Stimulated activated naive CD8-positive, alpha-beta T cell treated with anti-CD3 and anti-CD28 coated beads, Interleukin-15, amount 100 ng/mL, for 72 hours (primary cell): ENCODE data around the gene RALGPS2.

Experiments used
- ATAC-seq: fragments of 150-1000 bp; cut with Tn5 transposase; 2 replicates; pipeline ENCODE4 v1.10.0; 2021; ENCODE audit warnings: mild to moderate bottlenecking, moderate library complexity
- DNase-seq, 2 donors: peaks; one replicate each; pipeline ENCODE4 v3.0.0; 2021 to 2022
- H3K27ac Mint-ChIP-seq, 2 donors: one replicate each; pipeline ENCODE4 v1.8.0; 2022; ENCODE audit warnings: mild to moderate bottlenecking in 2 of 2, mixed read lengths in 2 of 2, moderate library complexity in 2 of 2
- H3K27me3 Mint-ChIP-seq: one replicate; pipeline ENCODE4 v1.8.0; 2022; ENCODE audit warnings: mixed read lengths
- H3K4me1 Mint-ChIP-seq: one replicate; pipeline ENCODE4 v1.8.0; 2022; ENCODE audit warnings: mild to moderate bottlenecking, mixed read lengths
- H3K4me3 Mint-ChIP-seq, 2 donors: one replicate each; pipeline ENCODE4 v1.8.0; 2022; ENCODE audit warnings: mild to moderate bottlenecking in 2 of 2, mixed read lengths in 2 of 2, moderate library complexity in 1 of 2
- H3K9me3 Mint-ChIP-seq, 2 donors: one replicate each; pipeline ENCODE4 v1.8.0; 2022; ENCODE audit warnings: mixed read lengths in 2 of 2

RALGPS2 gene

GRCh38 chr1:178931858-178932551 is 207.0 kb downstream of the RALGPS2 start:
- Mint-ChIP-seq H3K9me3 (no peaks in the 10 kb centered on the region), H3K4me3 (no peak overlapping the region), H3K4me1 (peaks cover 10% of the 10 kb centered on the region), H3K27ac (no peak overlapping the region), H3K27me3 (peaks cover 17% of the 10 kb centered on the region)
- no peak for DNase-seq
- ATAC-seq, result no peak

DNA sequence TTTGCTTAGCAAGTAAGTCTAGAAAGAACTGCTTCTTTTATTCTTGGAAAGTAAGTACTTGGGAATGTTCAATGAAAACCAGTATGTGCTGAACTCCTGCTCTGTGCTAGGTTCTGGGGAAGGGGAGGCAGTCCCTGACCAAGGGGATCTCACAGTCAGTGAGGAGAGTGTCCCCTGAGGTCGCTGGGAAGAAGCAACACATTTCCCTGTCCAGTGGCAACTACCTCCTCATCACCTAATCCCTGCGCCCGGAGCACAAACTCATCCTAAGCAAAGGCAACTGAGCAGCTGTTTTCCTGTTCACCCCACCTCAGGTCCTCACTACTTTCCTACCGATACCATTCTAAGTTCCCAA is 207.5 kb downstream of the RALGPS2 start:
- DNase-seq (no peak), ATAC-seq (no peak)
- Mint-ChIP-seq H3K27me3 (peaks cover 17% of the 10 kb centered on the region), H3K9me3 (no peaks in the 10 kb centered on the region), H3K4me1 (peaks cover 10% of the 10 kb centered on the region), H3K27ac (no peak overlapping the region), H3K4me3 (no peak overlapping the region)

DNA sequence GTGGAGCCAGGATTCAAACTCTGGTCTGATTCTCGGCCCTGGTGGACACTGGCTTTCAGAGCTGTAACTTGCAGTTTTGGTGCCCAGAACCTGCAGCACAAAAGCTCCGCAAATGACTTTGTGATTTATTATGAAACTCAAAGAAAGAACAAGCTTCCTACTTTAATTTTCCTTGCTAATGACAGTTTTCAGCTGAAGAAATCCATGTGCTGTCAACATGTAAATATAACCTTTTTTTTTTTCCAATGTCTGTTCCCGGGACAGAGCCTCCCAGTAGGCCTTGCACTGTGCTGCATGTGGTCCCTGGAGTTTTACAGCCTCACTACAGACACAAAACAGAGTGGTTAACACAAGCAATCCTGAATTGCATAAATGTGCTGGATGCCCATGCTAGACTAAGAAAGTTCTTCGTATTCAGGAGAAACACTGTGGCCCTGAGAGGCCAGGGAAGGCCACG is 208.1 kb downstream of the RALGPS2 start:
- ATAC-seq (no peak), DNase-seq (no peak)
- Mint-ChIP-seq H3K4me1 (peaks cover 10% of the 10 kb centered on the region), H3K27ac (peak overlapping the region in 1 of 2 donors; percentile 16), H3K9me3 (no peaks in the 10 kb centered on the region), H3K27me3 (peaks cover 17% of the 10 kb centered on the region), H3K4me3 (no peak overlapping the region)

- H3K4me1 Mint-ChIP-seq, result peaks cover 8% of the 10 kb centered on the region
- DNase-seq (no peak), ATAC-seq (no peak)
- H3K4me3 Mint-ChIP-seq, result no peak overlapping the region
- H3K27me3 Mint-ChIP-seq, result peaks cover 17% of the 10 kb centered on the region
- H3K27ac Mint-ChIP-seq, result peak overlapping the region in 1 of 2 donors; percentile 16
- H3K9me3 Mint-ChIP-seq, result no peaks in the 10 kb centered on the region
Measured at GRCh38 chr1:178933709-178934490, 208.9 kb downstream of the RALGPS2 start.

DNA sequence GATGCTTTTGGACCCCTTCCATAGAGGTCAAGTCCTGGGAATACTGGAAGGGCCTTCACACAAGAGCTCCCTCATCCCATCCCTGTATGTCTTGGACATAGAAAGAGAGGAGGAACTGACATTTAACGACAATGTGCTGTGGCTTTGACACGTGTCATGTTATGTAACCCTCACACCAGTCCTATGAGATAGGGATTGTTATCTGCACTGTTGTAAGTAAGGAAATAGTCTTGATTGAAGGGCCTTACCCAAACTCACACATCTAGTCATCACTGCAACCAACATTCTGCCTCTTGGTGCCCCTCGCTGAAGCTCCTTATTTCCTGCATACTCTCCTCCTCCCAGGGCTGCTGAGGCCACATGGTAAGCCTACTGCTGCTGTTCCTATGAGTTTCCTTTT is 209.5 kb downstream of the RALGPS2 start:
- Mint-ChIP-seq H3K9me3 (no peaks in the 10 kb centered on the region), H3K27ac (no peak overlapping the region), H3K27me3 (peaks cover 12% of the 10 kb centered on the region), H3K4me3 (no peak overlapping the region), H3K4me1 (peaks cover 1% of the 10 kb centered on the region)
- DNase-seq (no peak), ATAC-seq (no peak)

DNA sequence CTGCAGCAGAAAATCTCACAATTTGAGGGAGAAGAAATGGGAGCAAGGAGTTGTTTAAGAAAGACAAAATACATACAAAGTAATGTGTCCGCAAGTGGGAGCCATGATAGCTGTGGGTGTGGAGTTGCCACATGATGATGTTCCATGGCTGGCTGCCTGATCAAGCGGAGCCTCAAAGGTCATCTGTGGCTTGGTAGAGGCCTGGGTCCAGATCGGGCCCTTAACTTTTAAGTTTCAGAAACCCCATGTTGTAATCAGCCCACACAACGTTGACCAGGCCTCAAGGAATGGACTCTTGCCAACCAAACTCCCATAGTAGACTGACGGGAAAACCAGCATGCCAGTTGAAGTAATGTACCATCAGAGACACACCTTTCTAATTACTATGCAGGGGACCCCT is 210.6 kb downstream of the RALGPS2 start:
- Mint-ChIP-seq H3K27ac (no peak overlapping the region), H3K4me3 (no peak overlapping the region), H3K9me3 (no peaks in the 10 kb centered on the region), H3K4me1 (no peaks in the 10 kb centered on the region), H3K27me3 (peaks cover 8% of the 10 kb centered on the region)
- DNase-seq (no peak), ATAC-seq (no peak)

DNA sequence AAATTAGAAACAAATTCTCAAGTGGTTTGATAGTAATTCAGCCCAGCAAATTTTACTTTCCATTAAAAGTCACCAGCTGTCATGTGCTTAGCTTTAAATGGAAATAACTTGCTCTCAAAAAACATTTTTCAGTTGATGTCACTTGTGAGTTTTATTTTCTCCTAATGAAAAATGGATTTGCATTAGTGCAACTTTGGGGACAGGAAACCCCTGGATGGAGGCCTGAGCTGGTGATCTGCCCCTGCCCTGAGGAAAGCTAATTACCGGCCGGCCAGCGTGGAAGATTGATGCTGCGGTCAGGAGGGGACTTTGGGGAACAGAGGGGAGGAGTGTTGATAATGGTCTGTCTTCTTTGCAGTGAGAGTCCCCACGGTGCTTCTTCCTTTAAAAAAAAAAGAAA is 212.7 kb downstream of the RALGPS2 start:
- no peak overlapping the region for H3K4me3 Mint-ChIP-seq
- peaks cover 5% of the 10 kb centered on the region for H3K4me1 Mint-ChIP-seq
- H3K27me3 Mint-ChIP-seq, result peaks cover 10% of the 10 kb centered on the region
- no peaks in the 10 kb centered on the region for H3K9me3 Mint-ChIP-seq
- H3K27ac Mint-ChIP-seq, result no peak overlapping the region
- ATAC-seq (no peak), DNase-seq (no peak)

DNA sequence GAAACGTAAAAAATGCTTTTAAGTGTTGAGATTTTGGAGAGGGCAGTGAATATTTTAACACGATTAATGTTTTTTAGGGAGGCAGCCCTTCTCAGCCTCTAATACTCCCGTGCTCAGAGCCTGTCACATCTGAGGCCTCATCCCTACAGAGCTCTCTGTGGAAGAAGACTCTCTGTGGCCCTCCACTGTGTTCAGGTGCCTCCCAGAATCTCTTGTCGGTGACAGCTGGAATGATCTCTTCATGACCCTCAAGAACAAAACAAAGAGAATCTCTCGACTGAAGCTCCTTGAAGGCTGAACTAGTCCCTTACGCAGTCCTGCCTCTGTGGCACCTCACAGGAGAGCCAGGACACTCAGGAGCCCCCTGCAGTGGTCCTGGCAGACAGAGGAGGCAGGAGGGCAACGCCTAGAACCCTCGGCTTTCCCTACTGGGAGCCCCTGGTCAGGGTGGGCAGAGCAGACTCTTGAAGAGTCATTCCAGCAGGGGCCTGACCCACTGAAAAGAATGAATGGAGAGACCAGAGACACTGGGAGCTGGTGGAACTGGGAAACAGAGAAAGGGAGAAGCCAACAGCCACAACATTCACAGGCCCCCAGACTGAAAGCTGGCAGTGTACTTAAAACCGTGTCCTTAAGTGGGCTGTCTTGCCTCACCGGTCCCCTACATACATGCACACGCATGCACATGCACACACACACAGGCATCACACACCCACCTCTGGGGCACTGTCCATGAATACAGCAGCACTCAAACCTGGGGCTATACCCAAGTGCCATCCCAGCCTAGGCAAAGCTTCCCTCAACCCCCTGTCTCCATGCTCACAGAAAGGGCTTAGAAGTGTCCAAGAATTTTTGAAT is 213.3 kb downstream of the RALGPS2 start:
- peaks cover 10% of the 10 kb centered on the region for H3K4me1 Mint-ChIP-seq
- DNase-seq (no peak), ATAC-seq (no peak)

GRCh38 chr1:178938959-178939317 is 213.9 kb downstream of the RALGPS2 start:
- Mint-ChIP-seq H3K4me3 (no peak overlapping the region), H3K4me1 (peaks cover 10% of the 10 kb centered on the region), H3K27me3 (peaks cover 15% of the 10 kb centered on the region), H3K27ac (no peak overlapping the region), H3K9me3 (no peaks in the 10 kb centered on the region)
- DNase-seq (no peak), ATAC-seq (no peak)

More for the DNA sequence above, 213.3 kb downstream of the RALGPS2 start:
- no peak overlapping the region for H3K27ac Mint-ChIP-seq
- H3K9me3 Mint-ChIP-seq, result no peaks in the 10 kb centered on the region
- no peak overlapping the region for H3K4me3 Mint-ChIP-seq
- peaks cover 15% of the 10 kb centered on the region for H3K27me3 Mint-ChIP-seq

- Mint-ChIP-seq H3K4me1 (peaks cover 10% of the 10 kb centered on the region), H3K27ac (peak overlapping the region in 1 of 2 donors; percentile 28), H3K4me3 (no peak overlapping the region), H3K9me3 (no peaks in the 10 kb centered on the region), H3K27me3 (peaks cover 15% of the 10 kb centered on the region)
- DNase-seq, result no peak
- no peak for ATAC-seq
Measured at GRCh38 chr1:178939338-178940067, 214.5 kb downstream of the RALGPS2 start.

GRCh38 chr1:178940068-178940765 is 215.2 kb downstream of the RALGPS2 start:
- no peak for ATAC-seq
- Mint-ChIP-seq H3K4me3 (no peak overlapping the region), H3K27ac (no peak overlapping the region), H3K27me3 (peaks cover 15% of the 10 kb centered on the region), H3K4me1 (peaks cover 10% of the 10 kb centered on the region), H3K9me3 (no peaks in the 10 kb centered on the region)
- no peak for DNase-seq

DNA sequence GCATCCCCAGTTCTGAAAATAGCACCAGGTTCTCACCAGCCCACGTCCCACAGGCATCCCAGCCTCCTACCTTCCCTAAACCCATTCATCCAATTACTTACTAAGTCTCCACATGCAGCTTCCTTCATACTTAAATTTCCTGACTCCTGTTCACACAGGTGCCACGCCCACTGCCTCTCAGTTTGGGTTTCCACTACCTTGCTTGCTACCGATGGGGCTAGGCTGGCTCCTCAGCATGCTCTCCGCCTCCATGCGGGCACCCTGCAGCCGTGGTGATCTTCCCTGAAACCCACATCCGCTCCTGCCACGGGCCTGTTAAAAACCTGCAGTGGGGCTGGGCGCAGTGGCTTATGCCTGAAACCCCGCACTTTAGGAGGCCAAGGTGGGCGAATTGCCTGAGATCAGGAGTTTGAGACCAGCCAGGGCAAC is 216.2 kb downstream of the RALGPS2 start:
- Mint-ChIP-seq H3K9me3 (no peaks in the 10 kb centered on the region), H3K4me1 (peaks cover 10% of the 10 kb centered on the region), H3K4me3 (no peak overlapping the region), H3K27ac (peak overlapping the region in 1 of 2 donors; percentile 28), H3K27me3 (peaks cover 15% of the 10 kb centered on the region)
- ATAC-seq, result no peak
- DNase-seq, result no peak

DNA sequence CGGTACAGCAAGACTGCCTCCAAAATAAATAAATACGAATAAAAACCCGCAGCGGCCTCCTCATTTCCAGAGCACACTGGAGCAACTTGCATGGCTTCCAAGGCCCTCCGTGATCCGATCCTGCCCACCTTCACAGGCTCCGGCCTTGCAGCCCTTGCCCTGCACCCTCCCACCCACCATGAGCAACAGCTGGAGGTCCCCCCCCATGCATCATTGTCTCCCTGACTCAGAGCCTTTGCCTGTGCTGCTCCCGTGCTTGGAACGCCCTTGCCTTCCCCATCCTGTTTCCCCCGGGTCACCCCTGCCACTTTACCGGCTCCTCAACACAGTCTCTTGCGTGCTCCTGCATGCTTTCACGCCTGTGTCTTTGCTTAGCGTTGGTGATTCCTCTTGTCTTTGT is 216.8 kb downstream of the RALGPS2 start:
- Mint-ChIP-seq H3K4me1 (peaks cover 10% of the 10 kb centered on the region), H3K27me3 (peaks cover 21% of the 10 kb centered on the region), H3K9me3 (no peaks in the 10 kb centered on the region), H3K27ac (no peak overlapping the region), H3K4me3 (no peak overlapping the region)
- DNase-seq, result no peak
- ATAC-seq, result no peak

GRCh38 chr1:178942285-178943198 is 217.5 kb downstream of the RALGPS2 start:
- Mint-ChIP-seq H3K27me3 (peaks cover 27% of the 10 kb centered on the region), H3K4me3 (no peak overlapping the region), H3K9me3 (no peaks in the 10 kb centered on the region), H3K27ac (peak overlapping the region in 1 of 2 donors; percentile 29), H3K4me1 (peaks cover 10% of the 10 kb centered on the region)
- peak; percentile 84 for ATAC-seq
- peak; percentile 7 to 50 for DNase-seq
